Hematopoietic multipotent progenitor cell treated with erythropoietin and hydrocortisone succinate and interleukin-3 and kit ligand, for 6 days (in vitro differentiated cells): ENCODE measurements around the gene CCN2.
"Not testable (repeated sequence)": the region's sequence is repeated elsewhere in the genome, so short reads cannot be mapped to it uniquely, and the experiment has no call there.

Source experiments
- DNase-seq: peaks from one replicate; pipeline ENCODE4 v3.0.0-alpha.2; 2015

CCN2 gene

GRCh38 chr6:131908787-131909186 lies 42.4 kb downstream of the CCN2 start:
- not testable (repeated sequence) for DNase-seq

DNA sequence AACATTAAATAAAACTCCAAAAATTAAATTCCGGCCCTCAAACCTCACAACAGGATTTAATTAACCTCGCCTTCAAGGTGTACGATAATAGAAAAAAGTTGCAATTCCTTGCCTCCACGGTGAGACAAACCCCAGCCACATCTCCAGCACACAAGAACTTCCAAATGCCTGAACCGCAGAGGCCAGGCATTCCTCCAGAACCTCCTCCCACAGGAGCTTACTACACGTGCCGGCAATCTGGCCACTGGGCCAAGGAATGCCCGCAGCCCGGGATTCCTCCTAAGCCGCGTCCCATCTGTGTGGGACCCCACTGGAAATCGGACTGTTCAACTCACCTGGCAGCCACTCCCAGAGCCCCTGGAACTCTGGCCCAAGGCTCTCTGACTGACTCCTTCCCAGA lies 47.4 kb downstream of the CCN2 start:
- not testable (repeated sequence) for DNase-seq

GRCh38 chr6:131901326-131901873 lies 49.8 kb downstream of the CCN2 start:
- DNase-seq = not testable (repeated sequence)

- DNase-seq = no peak
Measured at GRCh38 chr6:131900231-131900630, 50.9 kb downstream of the CCN2 start.

GRCh38 chr6:131898718-131899117 lies 52.5 kb downstream of the CCN2 start:
- no peak for DNase-seq
